HG03103 (cell line): ENCODE data around the gene BCAS1.

Source experiments
- ATAC-seq: cut with Tn5 transposase; IDR thresholded peaks from one replicate; pipeline ENCODE4 v1.9.1; 2021; ENCODE audit warnings: low read depth; ENCODE audit not compliant: unreplicated experiment

The BCAS1 gene

DNA sequence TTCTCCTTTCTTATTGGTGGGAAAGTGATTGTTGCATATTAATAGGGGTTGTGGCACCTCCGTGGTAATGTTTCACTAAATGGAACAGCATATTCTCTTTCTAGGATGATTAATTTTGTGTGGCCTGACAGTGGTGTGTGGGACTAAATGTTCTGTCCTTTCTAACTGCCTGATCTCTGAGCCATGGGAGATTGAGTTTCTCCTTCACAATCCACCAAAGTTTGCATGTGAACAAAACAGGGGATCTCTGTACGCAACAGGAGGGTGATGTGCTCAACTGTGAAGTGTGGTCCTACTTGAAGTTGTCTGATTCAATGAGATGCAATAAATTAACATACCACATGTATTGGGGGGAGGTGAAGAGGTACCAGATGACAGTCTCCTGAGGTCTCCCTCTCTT, 19.3 kb downstream of the BCAS1 start:
- ATAC-seq = no peak

DNA sequence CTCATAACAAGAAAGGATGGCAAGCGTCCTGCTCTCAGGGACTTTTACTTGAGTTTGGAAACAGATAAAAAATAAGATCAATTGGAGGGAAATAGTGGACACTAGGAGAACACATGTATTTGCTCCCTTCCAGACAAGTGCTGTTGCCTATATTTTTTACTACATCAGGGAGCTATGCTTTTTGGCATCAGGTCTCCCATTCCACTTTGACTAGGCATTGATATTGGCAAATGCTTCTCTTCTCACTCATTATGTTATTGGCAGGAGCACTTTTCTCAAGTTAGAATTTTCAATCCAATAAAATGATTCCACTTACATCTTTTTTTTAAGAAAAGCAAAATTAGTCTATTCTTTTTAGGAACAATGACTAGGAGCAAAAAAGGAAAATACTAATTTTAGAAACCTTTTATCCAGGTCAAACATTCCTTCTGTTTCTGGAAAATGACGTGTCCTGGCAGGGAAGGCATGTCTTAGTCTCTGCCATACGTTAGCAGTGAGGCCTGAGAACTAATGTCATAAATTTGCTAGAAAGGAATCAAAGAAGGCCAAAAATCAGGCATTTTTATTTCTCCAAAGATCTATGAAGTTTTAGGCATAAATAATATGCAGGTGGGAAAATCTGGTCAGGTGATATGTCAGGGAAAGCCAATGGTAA, 21.4 kb downstream of the BCAS1 start:
- ATAC-seq = no peak

DNA sequence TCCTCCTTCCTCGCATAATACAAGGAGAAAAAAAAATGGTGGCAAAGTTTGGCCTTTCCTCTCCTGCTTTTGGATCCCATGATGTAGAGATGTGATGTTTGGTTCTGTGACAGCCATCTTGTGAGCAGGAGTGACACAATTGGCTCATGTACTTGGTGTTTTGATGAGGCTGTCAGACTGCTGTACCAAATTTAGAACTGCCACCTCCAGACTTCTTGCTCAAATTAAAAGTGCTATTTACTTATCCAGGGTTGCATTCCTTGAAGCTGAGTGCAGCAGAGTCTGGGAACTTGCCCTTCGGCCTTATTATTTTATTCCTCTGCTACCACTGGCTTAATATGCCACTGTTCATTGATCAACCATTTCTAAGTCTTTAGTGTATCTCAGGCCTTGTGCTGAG, 21.9 kb downstream of the BCAS1 start:
- ATAC-seq = no peak

DNA sequence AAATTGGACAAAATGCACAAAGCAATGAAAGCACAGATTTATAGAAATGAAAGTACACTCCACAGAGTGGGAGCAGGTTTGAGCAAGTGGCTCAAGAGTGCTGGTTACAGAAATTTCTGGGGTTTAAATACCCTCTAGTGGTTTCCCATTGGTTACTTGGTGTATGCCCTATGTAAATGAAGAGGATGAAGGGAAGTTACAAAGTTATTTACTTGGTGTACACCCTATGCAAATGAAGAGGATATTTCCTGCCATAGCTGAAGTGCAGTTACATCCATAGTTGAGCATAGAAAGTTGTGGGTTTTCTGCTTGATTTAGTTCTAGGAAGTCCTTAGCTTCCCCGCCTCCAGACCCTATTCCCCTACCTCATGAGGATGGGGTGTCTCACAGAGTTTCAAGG, 22.7 kb downstream of the BCAS1 start:
- no peak for ATAC-seq

DNA sequence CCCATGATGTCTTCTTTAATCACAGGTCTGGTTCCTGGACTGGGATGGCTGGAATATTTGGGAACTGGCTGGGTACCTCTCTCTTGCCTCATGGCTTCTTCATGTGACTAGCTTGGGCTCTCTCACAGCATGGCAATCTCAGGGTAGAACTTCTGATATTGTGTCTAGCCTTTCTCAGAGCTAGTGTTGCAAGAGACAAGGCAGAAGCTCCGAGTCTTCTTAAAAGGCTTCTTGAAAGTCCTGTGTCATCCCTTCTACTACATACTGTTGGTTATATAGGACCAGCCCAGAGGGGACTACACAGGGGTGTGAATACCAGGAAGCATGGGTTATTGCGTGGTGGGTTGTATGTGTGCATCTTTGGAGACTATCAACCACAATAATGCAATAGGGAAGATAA, 23.3 kb downstream of the BCAS1 start:
- no peak for ATAC-seq

DNA sequence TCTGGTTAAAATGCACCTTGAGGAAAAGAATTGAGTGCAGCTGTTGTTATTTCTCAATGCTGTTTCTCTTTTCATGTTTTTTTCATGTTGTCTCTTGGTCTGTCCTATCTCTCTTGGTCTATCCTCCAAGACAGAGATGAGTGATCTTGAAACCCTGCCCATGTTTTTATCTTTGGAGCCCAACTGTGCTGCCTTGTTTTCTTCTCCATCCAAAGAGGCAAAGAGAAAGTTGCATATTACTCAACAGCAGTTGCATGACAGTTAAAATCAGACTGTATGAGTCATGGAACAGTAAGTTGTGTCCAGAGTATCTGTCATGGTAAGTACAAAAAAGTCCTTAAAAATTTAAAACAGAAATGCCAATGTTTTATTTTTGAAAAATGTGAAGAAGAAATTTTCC, 26.2 kb downstream of the BCAS1 start:
- ATAC-seq = peak; percentile 56

DNA sequence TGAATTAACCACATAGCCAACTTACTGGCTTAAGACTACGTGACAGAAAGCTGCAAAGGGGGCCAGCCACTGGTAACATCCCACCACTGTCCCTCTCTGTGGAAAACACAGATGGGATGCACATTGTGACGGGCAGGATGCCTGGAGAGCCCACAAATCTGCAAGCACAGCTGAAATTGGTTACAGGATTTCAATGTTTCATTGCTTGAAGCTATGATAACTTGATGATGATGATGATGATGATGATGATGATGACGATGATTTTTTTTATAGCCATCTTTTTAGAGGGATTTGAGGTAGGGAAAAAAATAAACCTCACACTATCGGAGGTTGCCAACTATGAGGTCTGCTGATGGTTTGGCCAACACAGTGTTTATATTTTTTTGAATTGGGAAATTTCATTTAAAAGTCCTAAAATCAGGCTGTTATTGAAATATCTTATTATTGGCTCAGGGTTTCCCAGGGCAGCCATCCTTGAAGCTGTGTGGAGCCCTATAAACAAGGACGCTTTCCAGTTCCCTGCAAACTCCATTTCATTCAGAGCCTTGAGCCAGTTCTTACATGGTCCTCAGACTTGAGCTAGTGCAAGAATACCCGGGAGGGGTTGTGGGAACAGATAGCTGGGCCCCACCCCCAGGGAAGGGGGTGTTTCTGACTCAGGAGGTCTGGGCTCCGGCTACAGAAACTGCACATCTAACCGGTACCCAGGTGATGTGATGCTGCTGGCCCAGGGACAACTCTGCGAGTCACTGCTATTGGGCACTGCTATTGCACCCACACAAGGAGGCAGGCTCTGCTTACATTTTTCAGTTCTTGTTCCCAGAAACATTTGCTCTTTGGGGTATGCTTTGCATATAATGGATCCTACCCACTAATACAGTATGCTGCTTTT, 27.1 kb downstream of the BCAS1 start:
- ATAC-seq = no peak

DNA sequence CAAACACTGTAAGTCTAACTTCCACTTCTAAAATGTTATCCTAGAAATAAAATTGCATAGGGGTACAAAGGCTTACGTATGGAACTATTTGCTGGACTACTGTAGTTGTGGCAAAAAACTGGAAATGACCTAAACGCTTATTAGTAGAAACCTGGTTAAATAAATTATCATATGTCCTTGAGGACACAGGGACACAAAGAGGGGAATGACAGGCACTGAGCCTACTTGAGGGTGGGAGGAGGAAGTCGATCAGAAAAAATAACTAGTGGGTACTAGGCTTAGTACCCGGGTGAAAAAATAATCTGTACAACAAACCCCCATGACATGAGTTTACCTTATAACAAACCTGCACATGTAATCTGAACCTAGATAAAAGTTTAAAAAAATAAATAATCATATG, 28.4 kb downstream of the BCAS1 start:
- ATAC-seq = no peak

DNA sequence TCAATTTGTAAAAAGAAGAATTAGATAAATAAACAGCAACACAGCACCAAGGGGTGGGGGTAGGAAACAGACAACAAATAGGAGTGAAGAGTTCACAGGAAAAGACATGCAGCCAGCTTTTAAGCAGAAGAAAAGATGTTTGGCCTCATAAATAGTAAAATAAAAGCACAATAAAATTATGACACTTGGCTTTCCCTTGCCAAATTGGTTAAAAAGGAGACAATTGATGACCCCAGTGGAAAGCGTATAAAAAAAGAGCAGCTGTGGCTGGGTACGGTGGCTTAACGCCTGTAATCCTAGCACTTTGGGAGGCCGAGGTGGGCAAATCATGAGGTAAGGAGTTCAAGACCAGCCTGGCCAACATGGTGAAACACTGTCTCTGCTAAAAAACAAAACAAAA, 29.1 kb downstream of the BCAS1 start:
- ATAC-seq = no peak

DNA sequence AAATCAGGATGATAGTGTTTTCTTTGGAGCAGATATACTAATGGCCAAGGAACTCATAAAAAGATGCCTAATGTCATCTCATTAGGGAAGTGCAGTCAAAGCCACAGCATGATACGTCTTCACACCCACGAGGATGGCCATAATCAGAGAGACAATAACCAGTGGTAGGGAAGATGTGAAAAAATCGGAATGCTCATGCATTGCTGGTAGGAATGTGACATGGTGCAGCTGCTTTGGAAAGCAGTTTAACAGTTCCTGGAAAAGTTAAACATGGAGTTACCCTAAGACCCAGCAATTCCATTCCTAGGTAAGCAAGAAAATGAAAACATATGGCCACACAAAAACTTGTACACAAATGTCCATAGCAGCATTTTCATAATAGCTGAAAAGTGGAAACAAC, 29.9 kb downstream of the BCAS1 start:
- no peak for ATAC-seq

DNA sequence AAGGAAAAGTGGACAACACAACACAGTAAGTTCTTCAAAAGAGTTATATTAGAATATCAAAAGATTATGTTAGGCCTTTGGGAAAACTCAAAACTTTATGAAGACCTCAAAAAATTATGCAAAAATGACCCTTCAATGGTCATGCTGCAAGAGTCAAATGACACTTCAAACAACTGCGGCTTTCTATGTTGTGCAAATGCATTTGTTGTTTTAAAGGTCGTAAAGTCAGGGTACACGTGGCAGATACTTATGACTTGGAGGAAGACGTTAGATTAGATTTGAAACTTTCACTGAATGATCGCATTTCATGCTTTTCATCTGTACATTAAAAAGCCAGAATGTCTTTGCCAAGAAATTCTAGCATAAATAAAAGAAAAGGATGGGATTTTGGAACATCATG, 31.4 kb downstream of the BCAS1 start:
- no peak for ATAC-seq

DNA sequence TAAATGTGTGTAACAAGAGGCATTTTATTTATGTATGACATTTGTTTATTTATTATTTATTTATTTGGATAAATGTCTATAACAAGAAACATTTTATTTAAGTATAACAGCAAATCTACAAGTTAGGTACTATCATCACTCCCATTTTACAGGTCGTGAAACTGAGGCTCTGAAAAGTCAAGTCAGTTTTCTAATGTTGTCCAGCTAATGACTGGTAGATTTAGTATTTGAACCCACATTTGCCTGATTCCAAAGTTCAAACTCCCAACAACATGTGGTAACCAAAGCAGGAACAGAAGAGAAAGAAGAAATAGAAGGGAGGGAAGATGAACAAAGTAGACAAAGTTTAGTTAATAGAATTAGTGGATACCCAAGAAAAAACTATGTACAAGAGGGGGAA, 32.9 kb downstream of the BCAS1 start:
- ATAC-seq = no peak

DNA sequence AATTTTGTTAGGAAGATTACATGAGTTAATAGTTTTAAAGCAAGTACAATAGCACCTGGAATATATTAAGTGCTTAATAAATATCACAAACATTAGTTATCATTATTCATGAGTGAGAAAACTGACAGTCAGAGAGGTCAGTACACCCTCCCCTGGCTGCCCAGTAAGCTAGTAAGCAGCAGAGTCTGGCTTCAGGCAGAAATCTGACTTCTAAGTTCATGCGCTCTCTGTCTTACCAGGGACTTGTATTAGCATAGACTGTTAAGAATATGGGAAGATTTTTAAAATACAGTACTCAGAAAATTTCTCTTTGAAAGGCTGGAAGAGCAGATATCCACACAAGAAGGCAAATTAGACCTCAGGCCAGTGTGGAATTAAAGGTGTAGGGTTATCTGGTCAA, 40.8 kb downstream of the BCAS1 start:
- no peak for ATAC-seq

DNA sequence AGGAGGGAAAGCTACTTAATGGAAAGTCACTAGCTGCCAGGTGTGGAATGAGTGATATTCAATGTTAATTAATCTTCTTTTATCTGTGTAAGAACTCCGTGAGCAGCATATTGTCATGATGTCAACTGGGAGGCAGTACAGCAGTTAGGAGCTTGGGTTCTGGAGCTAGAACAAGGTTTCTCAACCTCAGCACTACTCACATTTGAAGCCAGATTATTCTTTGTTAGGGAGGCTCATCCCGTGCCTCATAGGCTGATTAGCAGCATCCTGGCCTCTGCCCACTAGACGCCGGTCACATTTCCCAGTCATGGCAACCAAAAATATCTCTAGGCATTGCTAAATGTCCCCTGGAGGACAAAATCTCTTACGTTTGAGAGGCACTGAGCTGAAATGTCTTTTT, 41.2 kb downstream of the BCAS1 start:
- no peak for ATAC-seq

DNA sequence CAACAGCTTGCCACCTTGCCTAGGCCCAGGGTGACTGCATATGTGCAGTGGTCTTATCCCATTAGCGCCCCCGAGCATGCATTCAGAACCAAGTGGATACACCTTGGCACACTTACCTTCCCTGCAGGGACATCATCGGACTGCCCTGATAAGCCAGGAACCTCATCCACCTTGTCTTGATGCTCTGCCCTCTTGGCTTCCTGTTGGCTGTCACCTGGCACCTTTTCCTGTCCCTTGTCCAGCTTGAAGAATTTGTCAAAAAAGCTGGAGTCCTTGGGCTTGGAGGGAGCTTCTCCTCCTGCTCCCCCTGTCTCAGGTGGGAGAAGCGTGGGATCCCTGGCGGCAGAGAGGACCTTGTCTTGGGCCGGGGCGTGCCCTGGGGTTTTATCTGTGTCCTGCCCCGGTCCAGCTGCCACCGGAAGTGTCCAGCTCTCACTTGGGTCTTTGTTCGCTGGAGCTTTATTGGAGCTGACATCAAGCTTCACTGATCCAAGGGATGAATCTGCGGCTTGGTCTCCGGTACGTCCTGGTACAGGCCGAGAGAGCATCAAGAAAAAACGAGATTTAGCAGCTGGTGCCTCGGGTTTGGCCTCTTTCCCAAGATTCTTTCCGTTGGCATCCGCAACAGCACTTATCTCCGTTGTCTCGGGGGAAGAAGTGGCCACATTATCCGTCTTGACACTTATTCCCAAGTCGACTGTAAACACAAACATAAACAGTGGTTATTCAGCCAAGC, 42.0 kb downstream of the BCAS1 start:
- ATAC-seq = no peak

DNA sequence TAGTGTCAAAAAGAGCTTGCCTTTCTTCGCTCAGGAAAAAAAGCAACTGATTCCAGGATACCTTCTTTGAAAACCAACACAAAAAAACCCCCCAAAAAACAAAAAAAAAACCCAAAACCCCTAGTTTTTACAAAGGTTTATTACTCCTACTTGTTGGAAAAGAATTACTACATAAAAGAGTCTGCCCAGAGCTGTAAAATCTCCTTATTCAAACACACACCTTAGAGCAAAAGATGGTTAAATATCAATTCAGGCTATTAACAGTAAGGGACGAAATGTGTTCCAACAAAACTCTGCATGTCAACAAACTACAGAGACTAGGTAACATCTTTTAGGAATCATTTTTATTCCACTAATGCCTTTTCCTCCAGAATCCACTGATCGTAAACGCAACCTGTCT, 42.7 kb downstream of the BCAS1 start:
- ATAC-seq = no peak

DNA sequence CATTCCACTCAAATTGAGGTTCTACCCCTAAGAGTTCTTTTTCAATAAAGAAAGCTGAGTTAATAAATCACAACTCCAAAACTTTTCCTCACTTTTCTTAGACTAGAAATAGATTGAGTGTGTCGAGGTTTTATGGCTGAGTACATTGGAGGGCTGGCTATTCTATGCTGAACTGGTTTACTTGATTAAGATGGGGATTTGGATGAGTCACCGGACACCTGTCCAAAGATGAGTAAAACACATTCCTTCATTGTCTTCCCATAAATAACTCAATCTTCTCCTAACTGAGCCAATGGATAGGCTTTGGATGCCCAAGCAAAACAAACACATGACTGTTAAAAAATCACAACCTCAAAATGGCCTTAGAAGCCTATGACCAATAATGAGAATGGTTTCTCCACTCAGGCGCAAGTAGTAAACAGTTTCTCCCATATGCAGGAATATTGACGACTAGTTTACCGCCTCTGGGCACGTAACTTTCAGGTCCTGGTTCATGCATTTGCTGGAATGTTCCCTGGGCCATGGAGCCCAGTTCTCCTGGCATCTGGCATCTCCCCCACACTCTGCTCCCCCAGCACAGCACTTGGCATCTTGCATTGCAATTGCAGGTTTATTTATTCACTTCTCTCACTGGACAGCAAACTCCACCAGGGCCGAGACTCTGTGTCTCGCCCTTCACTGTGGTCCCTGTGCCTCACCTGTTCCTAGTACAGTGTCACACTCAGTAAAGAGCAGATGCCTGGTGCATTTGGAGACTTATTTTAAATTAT, 43.9 kb downstream of the BCAS1 start:
- no peak for ATAC-seq

DNA sequence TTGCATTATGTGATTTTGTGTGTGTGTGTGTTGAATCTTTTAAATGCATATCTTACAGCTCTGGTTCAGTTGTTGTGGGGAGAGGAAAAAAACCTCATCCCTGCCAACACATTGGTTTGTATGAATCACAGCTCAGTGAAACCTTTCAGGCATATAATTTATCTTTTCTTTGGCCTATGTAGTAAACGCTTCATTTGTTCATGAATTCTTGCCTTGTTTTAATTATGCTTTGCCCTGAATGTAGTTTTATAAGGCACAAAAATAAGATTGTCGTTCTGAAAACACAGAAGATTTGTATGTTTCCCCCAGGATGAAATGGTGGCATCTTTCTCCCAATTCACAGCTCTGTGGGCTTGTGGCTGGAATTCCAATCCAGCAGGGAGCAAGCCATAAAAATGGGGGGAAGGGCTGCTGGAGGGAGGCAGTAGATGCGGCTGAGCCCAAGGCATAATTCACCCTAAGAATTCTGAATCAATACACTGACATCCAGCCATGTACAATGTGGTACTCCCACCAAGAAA, 45.1 kb downstream of the BCAS1 start:
- no peak for ATAC-seq

DNA sequence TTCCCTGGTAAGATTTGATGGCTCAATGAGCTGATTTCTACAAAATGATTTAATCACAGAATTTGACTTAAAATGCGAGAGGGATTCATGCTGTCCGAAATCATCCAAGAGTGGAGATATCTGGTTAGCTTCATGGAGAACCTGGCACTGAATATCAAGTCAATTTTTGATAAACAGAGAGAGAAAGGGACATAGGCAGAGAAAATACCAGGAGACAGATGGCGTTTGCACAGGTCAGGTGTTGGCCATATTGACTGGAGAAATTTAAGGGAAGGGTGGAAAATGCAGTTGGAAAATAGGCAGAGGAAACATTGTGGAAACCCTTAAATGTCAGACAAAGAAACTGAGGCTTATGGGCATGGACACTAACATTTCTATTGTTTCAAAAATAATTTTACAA, 47.0 kb downstream of the BCAS1 start:
- no peak for ATAC-seq

DNA sequence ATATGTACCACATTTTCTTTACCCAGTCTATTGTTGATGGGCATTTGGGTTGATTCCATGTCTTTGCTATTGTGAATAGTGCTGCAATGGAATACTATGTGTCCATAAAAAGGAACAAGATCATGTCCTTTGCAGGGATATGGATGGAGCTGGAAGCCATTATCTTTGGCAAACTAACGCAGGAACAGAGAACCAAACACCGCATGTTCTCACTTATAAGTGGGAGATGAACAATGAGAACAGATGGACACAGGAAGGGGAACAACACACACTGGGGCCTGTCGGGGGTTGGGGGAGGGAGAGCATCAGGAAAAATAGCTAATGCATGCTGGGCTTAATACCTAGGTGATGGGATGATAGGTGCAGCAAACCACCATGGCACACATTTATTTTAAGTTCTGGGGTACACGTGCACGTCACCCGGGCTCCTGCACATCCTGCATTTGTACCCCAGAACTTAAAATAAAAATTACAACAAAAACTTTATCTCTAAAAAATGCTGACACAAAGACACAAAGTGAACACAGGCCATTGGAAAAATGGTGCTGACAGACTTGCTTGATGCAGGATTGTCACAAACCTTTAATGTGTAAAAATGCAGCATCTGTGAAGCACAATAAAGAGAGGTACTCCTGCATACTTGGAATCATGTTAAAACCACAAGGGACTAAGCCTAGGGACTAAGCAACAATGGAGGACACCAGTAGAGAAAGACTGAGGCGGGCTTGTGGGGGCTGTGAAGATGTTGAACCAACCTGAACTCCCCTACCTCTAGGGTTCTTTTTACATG, 48.8 kb downstream of the BCAS1 start:
- no peak for ATAC-seq
